SH-SY5Y (cell line): Measurements from ENCODE around the gene CSNK1G2.

Experiments
- GATA2 ChIP-seq: IDR thresholded peaks from 2 replicates; pipeline ENCODE4 v1.6.1; 2011; ENCODE audit warnings: mild to moderate bottlenecking, low read depth, low read length
- GATA3 ChIP-seq: IDR thresholded peaks from 2 replicates; pipeline ENCODE4 v1.6.1; 2011; ENCODE audit warnings: low read depth, mild to moderate bottlenecking, low read length, moderate library complexity

The CSNK1G2 gene

DNA sequence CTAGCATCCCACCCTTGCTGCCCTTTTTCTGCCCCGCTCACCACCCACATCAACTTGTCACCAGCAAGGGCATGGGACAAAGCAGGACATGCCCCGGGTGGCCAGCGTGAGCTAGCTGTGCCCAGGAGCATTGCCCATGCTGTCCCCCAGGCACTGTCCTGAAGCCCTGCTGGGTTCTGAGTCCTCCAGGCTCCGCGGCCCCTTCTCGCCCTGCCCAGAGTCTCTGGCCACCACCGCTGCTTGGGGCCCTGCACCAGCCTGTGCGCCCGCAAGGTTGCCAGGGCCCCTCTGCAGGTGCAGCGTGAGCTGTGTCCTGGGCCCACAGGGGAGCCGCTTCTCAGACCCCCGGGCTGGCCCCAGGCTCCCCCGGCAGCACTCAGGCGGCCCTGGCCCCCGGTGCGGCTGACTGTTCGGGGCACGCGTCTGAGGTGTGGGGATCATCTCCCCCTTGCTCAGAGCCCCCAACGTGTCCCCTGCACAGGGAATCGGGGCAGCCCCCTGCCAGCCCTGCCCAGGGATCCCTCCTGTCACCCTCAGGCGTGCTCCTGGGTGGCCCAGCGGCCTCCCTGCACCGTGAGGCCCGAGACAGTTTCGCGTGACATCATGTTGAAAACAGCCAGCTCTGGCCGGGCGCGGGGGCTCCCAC is 4.1 kb downstream of the CSNK1G2 start:
- TF ChIP-seq GATA3 (no peak), GATA2 (no peak)

DNA sequence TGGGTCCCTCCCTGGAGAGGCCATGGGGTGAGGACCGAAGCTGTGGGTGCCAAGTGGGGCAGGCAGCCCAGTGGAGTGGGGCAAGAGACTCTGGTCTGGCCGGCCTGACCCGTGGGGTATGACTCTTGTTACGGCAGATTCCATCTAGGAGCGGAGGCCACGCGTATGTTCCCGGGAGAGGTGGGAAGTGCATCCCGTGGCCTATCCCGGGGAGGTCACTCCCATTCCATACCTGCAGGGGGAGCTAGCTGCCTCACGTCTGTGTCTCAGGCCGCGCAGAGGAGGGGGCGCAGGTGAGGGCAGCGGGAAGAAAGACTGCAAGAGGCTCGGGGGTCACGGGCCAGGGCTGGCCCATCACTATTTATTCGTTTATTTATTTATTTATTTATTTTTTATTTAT is 4.9 kb downstream of the CSNK1G2 start:
- TF ChIP-seq GATA3 (no peak), GATA2 (no peak)

DNA sequence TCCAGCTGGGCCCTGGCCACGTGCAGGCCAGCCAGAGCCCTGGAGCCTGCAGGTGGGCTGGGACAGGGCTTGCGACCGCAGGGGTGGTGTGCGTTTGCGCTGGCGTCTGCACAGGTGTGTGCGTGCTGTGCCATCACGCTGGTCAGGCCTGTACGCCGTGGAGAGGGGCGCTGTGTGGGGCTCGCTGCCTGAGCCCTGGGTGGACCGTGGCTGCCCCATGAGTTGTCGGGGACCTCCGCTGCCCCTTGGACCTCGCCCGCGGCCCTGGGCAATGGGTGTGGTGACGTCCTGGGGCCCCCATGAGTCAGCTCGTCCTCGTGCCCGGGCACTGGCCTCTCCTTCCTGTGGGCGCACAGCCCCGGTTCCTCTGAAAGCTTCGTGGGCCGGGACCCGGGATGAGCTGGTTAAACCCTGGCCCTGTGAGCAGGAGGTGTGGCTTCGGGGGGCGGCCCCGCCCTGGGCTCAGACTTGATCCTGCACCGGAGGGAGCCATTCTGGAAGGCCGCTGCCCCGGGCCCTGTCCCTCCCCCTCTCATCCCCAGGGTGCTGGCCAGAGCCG is 6.8 kb downstream of the CSNK1G2 start:
- TF ChIP-seq GATA3 (no peak), GATA2 (no peak)

DNA sequence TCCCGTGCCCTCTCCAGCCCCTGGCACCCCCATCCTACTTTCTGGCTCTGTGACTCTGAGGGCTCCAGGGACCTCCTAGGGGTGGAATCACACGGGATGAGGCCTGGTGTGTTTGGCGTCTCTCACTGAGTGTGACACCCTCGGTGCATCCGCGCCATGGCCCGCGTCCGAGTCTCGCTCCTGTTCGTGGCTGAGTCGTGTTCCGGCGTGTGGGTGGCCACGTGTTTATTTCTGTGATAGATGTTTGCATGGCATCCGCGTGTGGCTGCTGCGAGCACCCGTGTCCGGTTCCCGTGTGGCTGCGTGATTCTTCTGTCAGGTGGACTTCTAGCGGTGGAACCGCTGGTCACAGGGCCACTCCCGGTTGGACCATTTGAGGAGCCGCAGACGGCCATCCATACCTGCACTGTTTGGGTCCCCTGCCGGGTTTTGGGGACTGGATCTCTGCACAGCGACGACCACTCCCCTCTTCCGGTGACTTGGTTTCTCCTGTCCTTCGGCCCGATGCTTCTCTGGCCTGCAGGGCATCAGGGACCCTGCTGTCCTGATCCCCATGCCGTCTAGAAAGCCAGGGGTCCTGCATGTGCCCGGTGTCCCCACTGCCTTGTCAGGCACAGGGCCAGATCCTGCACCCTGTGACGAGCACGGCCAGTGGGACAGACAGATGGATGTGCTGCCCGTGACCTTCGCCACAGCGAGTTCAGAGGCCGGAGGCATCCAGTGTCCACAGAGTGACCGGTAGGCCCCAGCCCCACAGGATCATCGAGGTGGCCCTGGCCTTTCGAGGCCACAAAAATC is 8.5 kb downstream of the CSNK1G2 start:
- no peak for TF ChIP-seq GATA2
- TF ChIP-seq GATA3: no peak

DNA sequence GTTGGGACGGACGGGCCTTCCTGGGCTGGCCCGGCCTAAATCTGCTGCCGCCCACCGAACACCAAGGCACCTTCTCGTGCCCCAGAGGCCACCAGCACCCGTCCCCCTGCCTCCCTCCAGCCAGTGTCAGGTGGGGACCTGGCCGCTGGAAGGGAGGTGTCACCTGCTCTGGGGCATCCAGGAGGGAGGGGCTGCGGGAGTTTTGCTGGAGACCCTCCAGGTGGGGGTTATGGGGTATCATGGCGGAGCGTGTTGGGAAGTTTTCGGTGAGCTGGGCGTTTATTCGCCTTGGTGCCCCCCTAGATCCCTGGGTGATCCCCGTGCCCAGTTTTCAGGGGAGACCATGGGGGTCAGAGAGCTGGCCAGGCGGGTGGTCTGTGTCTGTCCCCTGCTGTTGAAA is 9.7 kb downstream of the CSNK1G2 start:
- TF ChIP-seq GATA2 (no peak), GATA3 (no peak)

DNA sequence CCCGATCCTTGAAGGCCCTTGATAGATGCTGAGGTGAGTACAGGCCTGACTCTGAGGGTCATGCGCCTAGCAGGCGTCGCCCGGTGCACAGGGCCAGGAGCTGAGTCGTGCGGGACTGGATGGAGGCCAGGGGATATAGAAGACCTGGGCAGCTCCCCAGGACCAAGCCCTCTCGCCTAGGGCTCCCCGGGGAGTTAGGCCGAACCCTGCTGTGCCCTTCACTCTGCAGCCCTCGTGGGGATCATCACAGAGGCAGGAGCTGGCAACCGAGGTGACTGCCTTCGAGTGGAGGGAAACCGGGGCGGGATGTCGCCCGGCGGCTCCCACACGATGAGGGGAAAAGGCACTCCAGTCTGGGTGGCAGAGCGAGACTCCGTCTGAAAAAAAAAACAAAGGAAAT is 11.7 kb downstream of the CSNK1G2 start:
- no peak for TF ChIP-seq GATA3

DNA sequence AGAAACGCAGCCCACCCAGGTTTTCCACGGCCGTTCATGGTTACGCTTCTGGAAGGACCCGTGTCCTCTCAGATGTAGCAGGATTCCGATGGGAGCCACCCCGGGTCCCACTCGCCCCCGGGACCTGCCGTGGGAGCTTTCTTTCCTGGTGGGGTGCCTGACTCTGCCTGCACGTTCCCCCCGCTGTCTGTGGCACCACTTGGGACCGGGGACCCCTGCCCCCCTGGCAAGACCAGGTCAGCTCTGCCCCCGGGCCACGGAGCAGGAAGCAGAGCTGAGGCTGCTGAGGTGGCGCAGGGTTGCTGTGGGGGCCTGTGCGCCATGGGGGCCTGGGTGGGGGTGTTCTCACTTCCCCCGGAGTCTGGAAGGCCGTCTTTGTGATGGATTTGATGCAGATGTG is 12.1 kb downstream of the CSNK1G2 start:
- TF ChIP-seq GATA3 (no peak), GATA2 (no peak)

DNA sequence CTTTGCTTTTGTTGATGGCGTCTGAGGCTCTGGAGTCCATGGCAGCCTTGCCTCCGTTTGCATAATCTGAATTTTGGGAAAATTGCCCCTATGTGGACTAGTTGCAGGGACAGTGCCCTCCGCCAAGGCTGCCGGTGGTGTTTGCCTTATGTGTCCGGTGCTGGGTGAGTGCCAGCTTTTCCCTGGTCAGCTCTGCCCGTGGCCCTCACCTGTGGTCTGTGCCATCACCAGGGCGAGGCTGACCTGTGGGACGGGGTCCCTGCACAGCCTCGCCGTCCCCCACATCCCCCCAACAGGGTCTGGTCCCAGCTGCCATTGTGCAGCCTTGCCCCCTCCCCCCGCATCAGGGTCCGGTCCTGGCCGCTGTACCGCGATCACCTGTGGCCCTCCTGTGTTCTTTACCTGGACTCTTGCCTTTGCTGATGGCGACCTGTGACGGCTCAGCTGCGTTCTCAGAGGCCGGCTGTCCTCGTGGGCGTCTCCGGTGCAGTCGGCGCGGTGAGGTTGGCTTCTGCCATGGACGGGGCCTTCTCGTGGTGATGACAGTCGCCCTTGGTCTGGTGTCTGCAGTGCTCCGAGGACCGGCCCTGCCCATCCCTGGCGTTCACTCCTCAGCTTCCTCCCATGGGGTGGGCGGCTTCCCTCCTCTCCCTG is 12.6 kb downstream of the CSNK1G2 start:
- TF ChIP-seq GATA2 (no peak), GATA3 (no peak)

DNA sequence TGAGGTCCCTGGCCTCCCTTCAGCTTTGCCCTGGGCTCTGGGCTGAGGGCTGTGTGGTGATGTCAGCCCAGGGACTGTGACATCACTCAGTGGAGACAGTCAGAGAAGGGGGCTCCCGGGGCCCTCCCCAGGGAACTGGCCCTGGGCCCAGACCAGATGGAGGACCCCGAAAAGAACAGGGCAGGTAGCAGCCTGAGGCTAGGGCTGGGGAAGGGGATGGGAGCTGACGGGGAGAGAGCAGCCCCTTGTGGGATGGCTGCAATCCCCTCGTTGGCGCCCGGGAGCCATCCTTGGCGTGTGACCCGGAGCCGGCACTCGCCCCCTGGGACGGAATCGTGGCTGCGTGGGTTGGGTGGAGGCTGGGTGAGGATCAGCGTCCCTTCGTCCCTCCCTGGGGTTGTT is 13.6 kb downstream of the CSNK1G2 start:
- no peak for TF ChIP-seq GATA2
- no peak for TF ChIP-seq GATA3

DNA sequence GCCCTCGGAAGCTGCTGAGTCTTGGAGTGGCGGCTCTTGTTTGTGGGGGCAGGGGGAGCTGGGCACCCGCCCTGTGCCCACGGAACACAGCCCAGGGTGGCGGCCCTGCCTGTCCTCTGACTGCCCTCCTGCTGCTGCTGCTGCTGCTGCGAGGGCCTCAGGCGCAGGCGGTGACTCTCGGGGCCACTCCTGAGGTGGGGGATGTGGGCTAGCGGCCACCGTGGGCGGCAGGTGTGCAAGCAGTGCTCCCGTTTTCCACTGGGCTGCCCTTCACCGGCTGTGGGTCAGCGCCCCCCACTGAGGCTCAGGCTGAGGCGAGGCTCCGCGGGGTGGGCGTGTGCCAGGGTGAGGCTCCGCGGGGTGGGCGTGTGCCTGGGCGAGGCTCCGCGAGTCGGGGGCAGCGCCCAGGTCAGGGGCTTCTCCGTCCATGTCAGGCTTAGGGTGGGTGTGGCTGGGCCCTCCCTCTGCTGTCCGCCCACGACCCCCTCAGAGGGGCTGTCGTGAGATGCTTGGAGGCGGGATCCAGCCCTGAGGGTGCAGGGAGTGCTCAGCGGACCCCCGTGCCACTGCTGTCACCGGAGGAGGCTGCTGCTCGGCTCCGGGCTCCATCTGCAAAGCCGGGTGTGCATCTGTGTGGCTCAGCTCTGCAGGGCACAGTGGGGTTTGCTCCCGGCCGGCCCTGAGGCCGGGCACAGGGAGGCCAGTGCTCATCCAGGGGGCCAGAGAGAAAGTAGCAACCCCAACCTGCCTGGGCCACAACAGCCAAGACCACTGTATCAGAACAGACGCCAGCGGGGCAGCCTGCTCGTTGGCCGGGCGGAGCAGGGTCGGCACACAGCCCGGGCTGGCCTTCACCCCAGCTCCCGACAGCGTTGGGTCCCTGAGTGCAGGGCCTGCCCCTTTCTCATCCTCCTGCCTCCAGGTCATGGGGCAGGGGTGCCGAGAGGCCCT is 14.5 kb downstream of the CSNK1G2 start:
- TF ChIP-seq GATA2: no peak
- TF ChIP-seq GATA3: no peak

DNA sequence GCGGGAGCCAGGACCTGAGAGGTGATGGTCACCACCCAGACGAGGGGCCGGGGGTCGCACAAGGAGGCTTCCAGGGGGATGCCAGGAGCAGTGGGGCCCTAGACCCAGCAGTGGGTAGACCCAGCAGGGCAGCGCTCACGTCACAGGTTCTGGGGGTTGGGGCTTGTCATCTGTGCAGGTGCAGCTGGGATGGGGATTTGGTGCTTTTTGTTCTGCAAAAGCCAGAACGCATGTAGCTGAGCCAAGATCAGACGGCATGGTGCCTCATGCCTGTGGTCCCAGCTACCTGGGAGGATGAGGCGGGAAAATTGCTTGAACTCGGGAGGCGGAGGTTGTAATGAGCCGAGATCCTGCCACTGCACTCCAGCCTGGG is 15.1 kb downstream of the CSNK1G2 start:
- TF ChIP-seq GATA2 (no peak), GATA3 (no peak)

DNA sequence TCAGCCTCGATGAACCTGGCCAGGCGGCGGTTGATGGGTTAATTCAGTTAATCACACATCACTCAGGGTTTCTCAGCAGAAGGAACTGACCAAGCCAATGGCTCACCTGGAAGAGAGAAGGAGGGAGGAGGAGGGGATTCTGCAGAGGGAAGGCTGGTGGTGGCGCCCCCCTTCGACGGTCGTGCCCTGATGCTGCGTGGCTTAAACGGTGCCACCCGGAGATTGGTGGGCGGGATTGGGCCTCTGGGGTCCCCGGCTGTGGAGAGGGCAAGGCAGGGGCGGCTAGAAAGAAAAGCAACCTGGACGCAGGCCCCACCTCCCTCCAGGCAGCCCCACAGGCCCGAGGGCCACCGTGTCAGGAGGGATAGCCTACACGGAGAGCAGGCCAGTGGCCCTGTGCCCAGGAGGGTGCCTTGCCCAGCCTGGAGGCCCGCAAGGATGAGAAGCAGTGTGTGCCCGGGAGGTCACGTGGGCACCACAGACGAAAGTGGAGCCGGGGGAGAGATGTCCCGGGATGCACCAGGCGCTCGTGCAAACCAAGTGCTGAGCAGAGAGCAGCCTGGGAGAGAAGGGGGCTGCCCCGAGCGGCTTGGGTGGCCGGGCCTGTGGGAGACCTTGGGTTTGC is 16.0 kb downstream of the CSNK1G2 start:
- no peak for TF ChIP-seq GATA2
- TF ChIP-seq GATA3: no peak

DNA sequence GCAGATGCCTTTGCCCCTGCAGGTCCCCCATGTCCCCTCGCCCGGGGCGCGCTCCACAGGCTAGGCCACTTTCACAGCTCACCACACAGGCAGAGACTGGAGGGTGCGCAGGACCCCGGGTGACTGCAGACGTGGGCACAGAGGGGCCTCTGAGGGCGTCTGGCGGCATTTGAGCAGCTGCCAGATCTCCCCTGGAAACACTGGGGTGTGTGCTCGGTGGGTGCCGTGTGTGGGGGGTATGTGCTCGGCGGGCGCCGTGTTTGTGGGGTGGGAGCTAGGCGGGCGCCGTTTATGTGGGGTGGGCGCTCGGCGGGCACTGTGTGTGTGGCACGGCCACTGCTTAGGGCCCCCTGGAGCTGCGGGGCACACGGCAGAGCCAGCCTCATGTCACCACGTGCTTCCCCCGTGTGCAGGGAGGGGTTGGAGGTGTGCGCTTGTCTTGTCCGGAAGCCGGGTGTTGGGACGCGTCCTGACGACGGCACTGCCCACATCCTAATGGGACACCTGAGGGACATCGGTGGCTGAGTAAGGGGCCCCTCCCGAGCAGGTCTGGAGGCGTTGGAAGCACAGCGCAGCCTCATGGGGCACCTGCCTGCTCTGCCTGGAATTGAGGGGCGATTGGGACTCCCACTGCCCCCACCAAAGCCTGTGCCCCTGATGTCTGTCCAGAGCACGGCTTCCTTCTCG is 16.7 kb downstream of the CSNK1G2 start:
- TF ChIP-seq GATA3 (no peak), GATA2 (no peak)
